PC-9 (cell line): ENCODE data around the gene TRIB2.

ENCODE experiments used
- EZH2 ChIP-seq: fragments of 200-600 bp; sonication (generic); IDR thresholded peaks from 2 replicates; pipeline ENCODE4 v1.8.0; 2017; ENCODE audit warnings: antibody characterized with exemption, low read depth
- TF ChIP-seq, protein P1 (sequence below): fragments of 200-600 bp; sonication (generic); conservative IDR thresholded peaks from 2 replicates; pipeline ENCODE4 v1.6.1; 2017; ENCODE audit warnings: mixed run types, antibody characterized with exemption, mild to moderate bottlenecking, moderate library complexity

DNA sequence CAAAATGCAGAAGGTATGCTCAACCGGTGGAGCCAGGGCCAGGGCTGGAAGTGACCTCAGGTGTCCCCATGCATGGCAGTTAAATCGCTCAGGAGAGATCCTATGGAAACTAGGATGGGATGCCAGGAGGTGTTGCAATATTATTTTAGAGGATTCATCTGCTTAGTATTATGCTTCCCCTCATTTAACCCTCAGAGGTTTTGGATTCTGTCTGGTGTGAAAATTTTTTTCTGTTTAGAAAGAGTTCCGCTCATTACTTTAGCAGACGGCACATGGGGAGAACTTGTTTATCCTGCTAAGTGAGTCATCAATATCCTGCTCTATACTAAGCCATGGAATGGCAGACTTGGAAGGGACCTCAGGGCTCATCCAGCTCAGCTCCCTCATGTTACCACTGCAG, 42.5 kb downstream of the TRIB2 start:
- TF ChIP-seq, protein P1, sequence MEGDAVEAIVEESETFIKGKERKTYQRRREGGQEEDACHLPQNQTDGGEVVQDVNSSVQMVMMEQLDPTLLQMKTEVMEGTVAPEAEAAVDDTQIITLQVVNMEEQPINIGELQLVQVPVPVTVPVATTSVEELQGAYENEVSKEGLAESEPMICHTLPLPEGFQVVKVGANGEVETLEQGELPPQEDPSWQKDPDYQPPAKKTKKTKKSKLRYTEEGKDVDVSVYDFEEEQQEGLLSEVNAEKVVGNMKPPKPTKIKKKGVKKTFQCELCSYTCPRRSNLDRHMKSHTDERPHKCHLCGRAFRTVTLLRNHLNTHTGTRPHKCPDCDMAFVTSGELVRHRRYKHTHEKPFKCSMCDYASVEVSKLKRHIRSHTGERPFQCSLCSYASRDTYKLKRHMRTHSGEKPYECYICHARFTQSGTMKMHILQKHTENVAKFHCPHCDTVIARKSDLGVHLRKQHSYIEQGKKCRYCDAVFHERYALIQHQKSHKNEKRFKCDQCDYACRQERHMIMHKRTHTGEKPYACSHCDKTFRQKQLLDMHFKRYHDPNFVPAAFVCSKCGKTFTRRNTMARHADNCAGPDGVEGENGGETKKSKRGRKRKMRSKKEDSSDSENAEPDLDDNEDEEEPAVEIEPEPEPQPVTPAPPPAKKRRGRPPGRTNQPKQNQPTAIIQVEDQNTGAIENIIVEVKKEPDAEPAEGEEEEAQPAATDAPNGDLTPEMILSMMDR, result no peak
- no peak for TF ChIP-seq EZH2
